ENCODE data around the gene PRADC1.

DNA sequence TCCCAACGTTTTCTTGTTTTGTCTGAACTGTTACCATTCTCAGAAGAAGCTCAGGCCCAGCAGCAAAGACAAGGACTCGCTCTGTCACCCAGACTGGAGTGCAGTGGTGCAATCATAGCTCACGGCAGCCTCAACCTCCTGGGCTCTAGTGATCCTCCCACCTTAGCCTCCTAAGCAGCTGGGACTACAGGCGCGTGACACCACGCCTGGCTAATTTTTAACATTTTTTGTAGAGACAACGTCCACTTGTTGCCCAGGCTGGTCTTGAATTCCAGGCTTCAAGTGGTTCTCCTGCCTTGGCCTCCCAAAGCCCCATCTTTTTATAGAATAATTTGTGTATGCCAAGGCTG is 21.0 kb downstream of the PRADC1 start:
- TF ChIP-seq POLR2A (IDR thresholded peaks at IDR 0.05; ENCODE audit: low read depth) = no peak
- TF ChIP-seq, protein P1, sequence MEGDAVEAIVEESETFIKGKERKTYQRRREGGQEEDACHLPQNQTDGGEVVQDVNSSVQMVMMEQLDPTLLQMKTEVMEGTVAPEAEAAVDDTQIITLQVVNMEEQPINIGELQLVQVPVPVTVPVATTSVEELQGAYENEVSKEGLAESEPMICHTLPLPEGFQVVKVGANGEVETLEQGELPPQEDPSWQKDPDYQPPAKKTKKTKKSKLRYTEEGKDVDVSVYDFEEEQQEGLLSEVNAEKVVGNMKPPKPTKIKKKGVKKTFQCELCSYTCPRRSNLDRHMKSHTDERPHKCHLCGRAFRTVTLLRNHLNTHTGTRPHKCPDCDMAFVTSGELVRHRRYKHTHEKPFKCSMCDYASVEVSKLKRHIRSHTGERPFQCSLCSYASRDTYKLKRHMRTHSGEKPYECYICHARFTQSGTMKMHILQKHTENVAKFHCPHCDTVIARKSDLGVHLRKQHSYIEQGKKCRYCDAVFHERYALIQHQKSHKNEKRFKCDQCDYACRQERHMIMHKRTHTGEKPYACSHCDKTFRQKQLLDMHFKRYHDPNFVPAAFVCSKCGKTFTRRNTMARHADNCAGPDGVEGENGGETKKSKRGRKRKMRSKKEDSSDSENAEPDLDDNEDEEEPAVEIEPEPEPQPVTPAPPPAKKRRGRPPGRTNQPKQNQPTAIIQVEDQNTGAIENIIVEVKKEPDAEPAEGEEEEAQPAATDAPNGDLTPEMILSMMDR (IDR thresholded peaks at IDR 0.05) = no peak
- no peak for TF ChIP-seq EP300 (IDR thresholded peaks at IDR 0.05)

All from esophagus muscularis mucosa (tissue), 4 donors.